ENCODE results near the gene PTGR1. TPM values are rescaled to one million over a fixed set of nuclear protein-coding genes. Genes with fewer than 3 reads are reported as not detected.

PTGR1 gene
- total RNA-seq, 1 donor from 2014 or later: 124 TPM

GRCh38 chr9:111524731-111525055 lies 74.8 kb downstream of the PTGR1 start:
- TF ChIP-seq, protein P1, sequence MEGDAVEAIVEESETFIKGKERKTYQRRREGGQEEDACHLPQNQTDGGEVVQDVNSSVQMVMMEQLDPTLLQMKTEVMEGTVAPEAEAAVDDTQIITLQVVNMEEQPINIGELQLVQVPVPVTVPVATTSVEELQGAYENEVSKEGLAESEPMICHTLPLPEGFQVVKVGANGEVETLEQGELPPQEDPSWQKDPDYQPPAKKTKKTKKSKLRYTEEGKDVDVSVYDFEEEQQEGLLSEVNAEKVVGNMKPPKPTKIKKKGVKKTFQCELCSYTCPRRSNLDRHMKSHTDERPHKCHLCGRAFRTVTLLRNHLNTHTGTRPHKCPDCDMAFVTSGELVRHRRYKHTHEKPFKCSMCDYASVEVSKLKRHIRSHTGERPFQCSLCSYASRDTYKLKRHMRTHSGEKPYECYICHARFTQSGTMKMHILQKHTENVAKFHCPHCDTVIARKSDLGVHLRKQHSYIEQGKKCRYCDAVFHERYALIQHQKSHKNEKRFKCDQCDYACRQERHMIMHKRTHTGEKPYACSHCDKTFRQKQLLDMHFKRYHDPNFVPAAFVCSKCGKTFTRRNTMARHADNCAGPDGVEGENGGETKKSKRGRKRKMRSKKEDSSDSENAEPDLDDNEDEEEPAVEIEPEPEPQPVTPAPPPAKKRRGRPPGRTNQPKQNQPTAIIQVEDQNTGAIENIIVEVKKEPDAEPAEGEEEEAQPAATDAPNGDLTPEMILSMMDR (conservative IDR thresholded peaks at IDR 0.05; ENCODE audit: low read depth, low read length): no peak
- peak overlapping the region; percentile 74 for H3K4me3 ChIP-seq (ENCODE audit: low read depth, low read length)
- DNase-seq (ENCODE audit: low read depth): no peak

GRCh38 chr9:111516061-111516465 lies 83.4 kb downstream of the PTGR1 start:
- TF ChIP-seq, protein P1 (conservative IDR thresholded peaks at IDR 0.05; ENCODE audit: low read depth, low read length): no peak
- DNase-seq (ENCODE audit: low read depth): no peak
- no peak overlapping the region for H3K4me3 ChIP-seq (ENCODE audit: low read depth, low read length)

DNA sequence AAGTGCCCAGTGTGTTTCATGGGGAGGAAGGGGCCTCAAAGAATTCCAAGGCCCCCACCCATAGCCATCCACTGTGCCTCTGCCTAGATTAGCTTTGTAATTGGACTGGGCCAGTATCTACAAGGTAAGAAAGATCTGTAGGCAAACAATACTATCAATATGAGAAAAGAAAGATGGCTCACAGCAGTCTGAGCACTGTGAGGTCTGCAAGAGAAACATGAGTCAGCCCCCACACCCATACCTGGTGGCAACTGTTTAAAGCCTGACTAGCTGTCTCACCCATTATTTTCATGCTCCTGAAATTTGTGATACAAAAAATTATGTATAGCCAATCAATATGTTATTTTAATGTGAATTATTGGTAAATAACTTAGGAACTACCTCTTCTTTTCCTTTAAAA lies 84.5 kb downstream of the PTGR1 start:
- TF ChIP-seq, protein P1 (conservative IDR thresholded peaks at IDR 0.05; ENCODE audit: low read depth, low read length): no peak
- no peak overlapping the region for H3K4me3 ChIP-seq (ENCODE audit: low read depth, low read length)
- DNase-seq (ENCODE audit: low read depth): no peak

Other genes starting within 250 kb of the PTGR1 start
- gene ECPAS, start 115.3 kb downstream of the PTGR1 start, total RNA-seq: 57.9 and 64.3 TPM in 2 replicates
- gene ZNF483, start 74.5 kb downstream of the PTGR1 start, total RNA-seq: 2.2 and 2.5 TPM in 2 replicates
- 7.1 and 7.6 TPM in 2 replicates for gene DNAJC25, start 31.7 kb upstream of the PTGR1 start, total RNA-seq
- 74.3 and 87.8 TPM in 2 replicates for gene GNG10, start 62.0 kb upstream of the PTGR1 start, total RNA-seq
- gene SHOC1, start 195.3 kb upstream of the PTGR1 start, total RNA-seq: 0.07 TPM in 1 of 2 replicates, not detected in the other

All from epithelial cell of proximal tubule (primary cell).